HEK293 (cell line): ENCODE data around the gene CTDNEP1.

ENCODE experiments used
- CTCF ChIP-seq: fragments of 450-650 bp; formaldehyde crosslinking; IDR thresholded peaks from 2 replicates; pipeline ENCODE4 v1.5.1; 2016; ENCODE audit warnings: missing biosample characterization, missing genetic modification characterization
- ZBTB44 ChIP-seq: fragments of 450-650 bp; IDR thresholded peaks from 2 replicates; pipeline ENCODE4 v1.5.1; 2018; ENCODE audit warnings: missing biosample characterization, mild to moderate bottlenecking, missing genetic modification characterization
- ZNF416 ChIP-seq: fragments of 450-650 bp; formaldehyde crosslinking; IDR thresholded peaks from 2 replicates; pipeline ENCODE4 v1.5.1; 2016; ENCODE audit warnings: missing biosample characterization, missing genetic modification characterization

GRCh38 chr17:7260651-7261378 is 9.3 kb upstream of the CTDNEP1 start:
- no peak for TF ChIP-seq ZBTB44
- TF ChIP-seq ZNF416 (tag by site-specific recombination): no peak
- no peak for TF ChIP-seq CTCF
